ENCODE data around the gene MEST.
"Not testable (repeated sequence)": the region's sequence is repeated elsewhere in the genome, so short reads cannot be mapped to it uniquely, and the experiment has no call there.

Gene MEST

DNA sequence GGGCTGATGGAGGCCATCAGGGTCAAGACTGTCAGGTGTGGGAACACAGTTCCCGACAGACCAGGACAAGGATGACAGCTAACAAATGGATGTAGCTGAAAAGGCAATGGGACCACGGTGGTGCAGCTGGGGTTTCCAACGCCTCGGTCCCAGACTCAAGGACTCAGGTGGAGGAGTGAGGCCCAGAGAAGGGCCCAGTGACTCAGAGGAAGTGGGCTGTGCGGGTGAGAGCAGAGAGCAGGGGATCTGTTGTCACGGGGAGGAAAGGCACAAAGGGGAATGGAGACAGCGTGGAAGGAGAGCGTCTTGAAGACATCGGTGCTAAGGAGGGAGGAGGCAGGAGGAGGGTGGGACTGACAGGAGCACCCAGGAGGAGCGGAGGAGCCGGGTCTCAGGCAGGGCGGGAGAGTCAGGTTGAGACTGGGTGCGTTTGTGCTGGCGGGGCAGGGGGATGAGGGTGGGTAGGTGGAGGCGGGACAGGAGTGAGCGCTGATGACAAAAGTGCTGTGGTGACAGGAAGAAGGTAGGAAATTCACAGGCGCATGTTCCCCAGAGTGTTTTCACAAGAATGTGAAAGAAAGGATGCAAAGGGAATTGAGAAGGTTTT is 31.7 kb downstream of the MEST start:
- DNase-seq (ENCODE audit: low spot score): peak; percentile 31

DNA sequence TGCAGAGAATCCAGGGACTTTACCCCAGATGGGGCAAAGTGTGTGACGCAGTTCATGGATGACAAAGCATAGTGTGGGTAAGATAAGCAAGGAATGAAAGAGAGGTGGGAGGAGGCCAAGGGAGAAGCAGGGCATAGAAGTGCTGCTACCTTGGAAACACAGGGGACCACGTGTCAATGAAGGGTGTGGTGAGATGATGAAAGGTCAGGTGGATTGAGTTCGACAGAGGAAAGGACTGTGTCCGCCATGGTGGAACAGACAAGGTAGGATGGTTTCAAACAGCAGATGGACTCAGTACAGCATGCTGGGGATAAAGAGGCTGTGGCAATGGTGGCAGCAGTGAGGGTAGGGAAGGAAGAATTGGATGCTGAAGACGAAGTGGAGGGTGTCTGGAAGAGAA is 32.7 kb downstream of the MEST start:
- DNase-seq (ENCODE audit: low spot score): peak; percentile 9

DNA sequence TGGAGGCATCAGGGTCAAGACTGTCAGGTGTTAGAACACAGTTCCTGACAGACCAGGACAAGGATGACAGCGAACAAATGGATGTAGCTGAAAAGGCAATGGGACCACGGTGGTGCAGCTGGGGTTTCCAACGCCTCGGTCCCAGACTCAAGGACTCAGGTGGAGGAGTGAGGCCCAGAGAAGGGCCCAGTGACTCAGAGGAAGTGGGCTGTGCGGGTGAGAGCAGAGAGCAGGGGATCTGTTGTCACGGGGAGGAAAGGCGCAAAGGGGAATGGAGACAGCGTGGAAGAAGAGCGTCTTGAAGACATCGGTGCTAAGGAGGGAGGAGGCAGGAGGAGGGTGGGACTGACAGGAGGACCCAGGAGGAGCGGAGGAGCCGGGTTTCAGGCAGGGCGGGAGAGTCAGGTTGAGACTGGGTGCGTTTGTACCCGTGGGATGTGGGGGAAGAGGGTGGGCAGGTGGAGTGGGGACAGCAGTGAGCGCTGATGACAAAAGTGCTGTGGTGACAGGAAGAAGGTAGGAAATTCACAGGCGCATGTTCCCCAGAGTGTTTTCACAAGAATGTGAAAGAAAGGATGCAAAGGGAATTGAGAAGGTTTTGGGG is 36.0 kb downstream of the MEST start:
- DNase-seq (ENCODE audit: low spot score): not testable (repeated sequence)

DNA sequence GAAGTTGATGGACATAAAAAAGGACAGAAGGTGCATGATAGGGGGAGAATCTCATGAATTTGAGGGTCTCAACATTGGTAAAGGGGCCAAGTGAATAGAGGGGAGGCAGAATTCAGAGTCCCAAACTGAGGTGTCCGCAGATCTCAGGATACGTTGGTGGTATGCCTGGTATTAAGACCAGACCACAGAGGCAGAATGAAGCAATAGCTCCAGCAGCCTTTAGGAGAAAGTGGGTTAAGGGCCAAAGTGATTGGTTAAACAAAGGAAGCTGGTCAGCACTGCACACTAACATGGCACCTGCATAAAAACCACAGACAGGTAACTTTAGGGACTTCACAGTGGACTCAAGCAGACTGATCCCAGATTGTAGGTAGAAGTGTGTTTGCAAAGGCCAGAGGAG is 37.5 kb downstream of the MEST start:
- no peak for DNase-seq (ENCODE audit: low spot score)

DNA sequence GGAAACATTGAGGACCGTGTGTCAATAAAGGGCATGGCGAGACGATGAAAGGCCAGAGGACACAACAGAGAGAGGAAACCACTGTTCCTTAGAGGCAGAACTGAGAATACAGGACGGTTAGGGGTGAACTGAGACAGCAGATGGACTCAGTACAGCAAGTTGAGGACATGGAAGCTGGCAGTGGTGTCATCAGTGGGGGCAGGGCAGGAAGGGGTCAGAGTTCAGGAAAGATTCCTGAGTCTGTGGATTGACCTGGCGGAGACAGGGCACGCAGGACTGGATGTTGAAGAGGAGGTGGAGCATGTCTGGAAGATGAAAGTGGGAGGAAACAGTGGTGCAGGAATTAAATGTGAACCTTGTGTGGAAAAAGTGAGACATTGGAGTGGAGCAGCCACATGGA is 46.0 kb downstream of the MEST start:
- DNase-seq (ENCODE audit: low spot score): not testable (repeated sequence)

DNA sequence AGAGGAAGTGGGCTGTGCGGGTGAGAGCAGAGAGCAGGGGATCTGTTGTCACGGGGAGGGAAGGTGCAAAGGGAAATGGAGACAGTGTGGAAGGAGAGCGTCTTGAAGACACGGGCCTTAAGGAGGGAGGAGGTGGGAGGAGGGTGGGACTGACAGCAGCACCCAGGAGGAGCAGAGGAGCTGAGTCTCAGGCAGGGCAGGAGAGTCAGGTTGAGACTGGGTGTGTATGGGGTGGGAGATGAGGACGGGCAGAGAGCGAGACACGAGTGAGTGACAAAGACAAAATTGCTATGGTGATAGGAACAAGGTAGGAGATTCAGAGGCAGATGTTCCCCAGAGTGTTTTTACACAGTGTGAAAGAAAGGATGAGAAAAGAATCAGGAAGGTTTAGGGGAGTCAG is 49.4 kb downstream of the MEST start:
- DNase-seq (ENCODE audit: low spot score): not testable (repeated sequence)

DNA sequence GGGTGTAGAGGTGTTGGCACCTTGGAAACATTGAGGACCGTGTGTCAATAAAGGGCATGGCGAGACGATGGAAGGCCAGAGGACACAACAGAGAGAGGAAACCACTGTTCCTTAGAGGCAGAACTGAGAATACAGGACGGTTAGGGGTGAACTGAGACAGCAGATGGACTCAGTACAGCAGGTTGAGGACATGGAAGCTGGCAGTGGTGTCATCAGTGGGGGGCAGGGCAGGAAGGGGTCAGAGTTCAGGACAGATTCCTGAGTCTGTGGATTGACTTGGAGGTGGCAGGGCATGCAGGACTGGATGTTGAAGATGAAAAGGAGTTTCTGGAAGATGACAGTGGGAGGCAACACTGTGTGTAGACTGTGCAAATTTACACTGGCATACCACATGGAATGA is 50.4 kb downstream of the MEST start:
- not testable (repeated sequence) for DNase-seq (ENCODE audit: low spot score)

DNA sequence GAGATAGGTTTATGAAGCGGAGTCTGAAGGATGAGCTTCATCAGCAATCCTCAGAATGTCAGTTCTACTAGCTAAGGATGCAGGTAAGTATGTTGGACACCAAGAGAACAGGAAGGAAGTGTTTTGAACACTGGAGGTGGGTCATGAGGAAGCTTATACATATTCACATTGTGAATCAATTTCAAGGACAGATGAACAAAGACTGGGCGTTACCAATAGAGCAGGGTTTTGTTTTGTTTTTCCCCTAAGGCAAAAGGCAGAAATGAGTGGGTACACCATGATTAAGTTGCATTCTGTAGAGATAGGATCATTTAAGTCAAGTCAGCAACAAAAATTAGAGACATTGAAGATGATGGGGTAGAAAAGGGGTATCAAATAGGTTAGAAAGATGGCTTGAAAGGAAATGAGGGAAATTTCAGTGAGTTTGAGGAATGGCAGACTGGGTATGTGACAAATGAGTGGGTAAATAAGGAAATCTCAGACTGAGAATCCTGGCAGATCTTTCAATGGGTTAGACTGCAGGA is 51.7 kb downstream of the MEST start:
- DNase-seq (ENCODE audit: low spot score): no peak

DNA sequence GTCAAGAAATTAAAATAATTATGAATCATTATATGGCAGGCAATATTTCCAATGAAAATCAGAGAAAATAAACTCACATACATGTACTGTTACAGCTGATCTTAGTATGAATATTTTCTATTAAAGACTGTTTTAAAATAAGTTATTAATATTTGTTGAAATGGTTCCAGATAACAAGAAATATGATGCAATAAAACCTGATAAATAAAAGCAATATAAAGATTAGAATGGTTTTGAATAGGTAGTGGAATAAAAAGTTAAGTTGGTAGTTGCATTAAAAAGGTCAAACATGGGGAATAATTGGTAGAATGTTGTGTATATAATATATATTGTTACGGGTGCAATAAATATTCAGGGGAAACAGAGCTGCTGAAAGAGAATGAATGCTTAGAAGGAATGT is 52.5 kb downstream of the MEST start:
- DNase-seq (ENCODE audit: low spot score): no peak

DNA sequence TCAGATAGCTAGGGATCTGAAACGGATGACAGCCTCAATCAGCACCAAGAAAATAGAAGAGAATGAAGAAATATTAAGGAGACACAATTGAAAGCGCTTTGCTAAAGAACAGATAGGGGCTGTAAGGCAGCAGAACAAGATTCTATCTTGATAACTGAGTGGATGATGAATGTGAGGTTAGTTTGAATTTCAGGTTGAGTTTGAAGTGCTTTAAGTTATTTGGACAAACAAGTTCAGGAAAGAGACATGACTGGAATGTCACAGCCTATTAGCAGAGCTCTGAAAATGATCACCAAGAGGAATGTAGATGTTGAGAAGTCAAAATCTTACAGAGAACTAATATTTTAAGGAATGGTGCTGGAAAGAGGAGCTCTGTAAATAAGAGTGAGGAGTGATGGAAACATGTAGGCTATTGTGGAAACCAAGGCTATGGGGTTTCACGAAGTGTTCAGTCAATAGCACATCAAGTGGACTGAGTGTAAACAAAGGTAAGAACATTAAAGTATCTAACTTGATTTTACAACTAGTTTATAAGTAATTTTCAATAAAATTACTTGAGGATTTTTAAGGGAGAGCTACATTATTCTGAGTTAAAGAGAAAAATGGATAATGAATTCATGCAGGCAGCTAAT is 61.6 kb downstream of the MEST start:
- DNase-seq (ENCODE audit: low spot score): no peak

DNA sequence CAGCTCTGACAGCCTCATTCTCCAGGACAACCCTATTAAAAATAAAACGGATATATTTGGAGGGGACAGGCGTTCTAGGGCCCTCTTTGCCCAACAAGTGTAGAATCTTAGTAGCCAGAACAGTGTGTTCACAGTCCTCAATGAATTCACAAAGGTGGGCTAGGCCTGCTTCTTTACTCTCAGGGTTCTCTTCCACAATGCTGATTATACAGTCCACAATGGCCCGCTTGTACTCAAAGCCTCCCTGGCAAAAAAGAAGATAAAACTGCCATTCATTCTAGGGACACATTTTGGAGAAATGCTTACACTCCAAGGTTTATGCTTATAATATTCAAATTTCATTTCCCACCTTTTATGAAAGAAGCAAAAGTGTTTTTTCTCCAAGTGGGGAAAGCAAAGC is 62.6 kb downstream of the MEST start:
- DNase-seq (ENCODE audit: low spot score): no peak
